HCT116 (cell line): ENCODE measurements around the gene GPR155. TPM values are rescaled to one million over a fixed set of nuclear protein-coding genes. Genes with fewer than 3 reads are reported as not detected.

Source experiments
- ATAC-seq: fragments of 200-7000 bp; cut with Tn5 transposase; 2 replicates; pipeline ENCODE4 v1.9.1; 2020; ENCODE audit warnings: mild to moderate bottlenecking, moderate library complexity
- BruUV-seq: library from RNA; stranded (reverse); fragments of 400-500 nt; replicated peaks from 2 replicates; lab custom pipeline; 2021; lab: Mats Ljungman, UMichigan
- CTCF ChIA-PET: fragments of 300-600 bp; sonication (Branson Sonifier 250); formaldehyde crosslinking; loops from one replicate; lab custom pipeline; 2021; ENCODE audit warnings: antibody characterized with exemption; lab: Charles Lee
- POLR2A ChIA-PET: fragments of 300-600, 350-600 bp; sonication (Branson Sonifier 250); formaldehyde crosslinking; loops from one replicate; lab custom pipeline; 2021; ENCODE audit warnings: antibody characterized with exemption; lab: Charles Lee
- RAD21 ChIA-PET, 2 experiments: fragments of 300-600 bp; sonication (Branson Sonifier 250); formaldehyde crosslinking; loops; one replicate each; lab custom pipeline; 2023; ENCODE audit warnings: low total read pairs in 2 of 2; ENCODE audit not compliant: uncharacterized antibody in 2 of 2, unreplicated experiment in 2 of 2, low non-redundant PET in 1 of 2; lab: Charles Lee
- DNase-seq: peaks from one replicate; pipeline ENCODE4 v3.0.0-alpha.2; 2010; ENCODE audit warnings: low read depth, low spot score
- H2AFZ ChIP-seq: fragments of 200-600 bp; shearing (Covaris generic), sonication (generic); 2 replicates; pipeline ENCODE4 v1.6.1; 2017; ENCODE audit warnings: low read depth, mixed run types, mixed read lengths, antibody characterized with exemption, low read length; ENCODE audit not compliant: poor library complexity, severe bottlenecking
- H3K27ac ChIP-seq: 2 replicates; pipeline ENCODE4 v1.5.1; 2012; ENCODE audit warnings: low read depth, low read length
- H3K27me3 ChIP-seq: fragments of 200-600 bp; sonication (generic); 2 replicates; pipeline ENCODE4 v1.6.1; 2016; ENCODE audit warnings: mixed run types, low read length, mixed read lengths; ENCODE audit not compliant: insufficient read depth
- H3K36me3 ChIP-seq, 2 experiments: fragments of 200-500 bp in 1 of 2; fragments of 200-600 bp in 1 of 2; sonication (Bioruptor generic) in 1 of 2; sonication (generic) in 1 of 2; 2 replicates each; pipeline versions ENCODE4 v1.5.1 to v1.6.1; 2014 to 2016; ENCODE audit warnings: low read length in 2 of 2, inconsistent platforms in 1 of 2, mixed read lengths in 1 of 2, mixed run types in 1 of 2; ENCODE audit not compliant: insufficient read depth in 2 of 2, control insufficient read depth in 1 of 2
- H3K4me1 ChIP-seq, 2 experiments: fragments of 200-600 bp in 1 of 2; sonication (generic) in 1 of 2; 2 replicates each; pipeline versions ENCODE4 v1.5.1 to v1.6.1; 2012 to 2017; ENCODE audit warnings: low read length in 2 of 2, inconsistent platforms in 1 of 2, mild to moderate bottlenecking in 1 of 2, mixed read lengths in 1 of 2, mixed run types in 1 of 2, moderate library complexity in 1 of 2; ENCODE audit not compliant: insufficient read depth in 2 of 2, control insufficient read depth in 1 of 2
- H3K4me2 ChIP-seq: fragments of 200-600 bp; sonication (generic); 2 replicates; pipeline ENCODE4 v1.6.1; 2017; ENCODE audit warnings: mixed run types, low read length, mixed read lengths
- H3K4me3 ChIP-seq, 2 experiments: fragments of 200-600 bp in 1 of 2; sonication (generic) in 1 of 2; replicated peaks in 1 of 2; 2 replicates each; pipeline ENCODE4 v1.5.1; 2011 to 2016; ENCODE audit warnings: low read length in 2 of 2, control low read depth in 1 of 2, low read depth in 1 of 2, mild to moderate bottlenecking in 1 of 2, mixed read lengths in 1 of 2, mixed run types in 1 of 2
- H3K79me2 ChIP-seq: fragments of 200-600 bp; sonication (generic); 2 replicates; pipeline ENCODE4 v1.6.1; 2017; ENCODE audit warnings: mild to moderate bottlenecking, mixed run types, low read length, moderate library complexity, mixed read lengths; ENCODE audit not compliant: insufficient read depth
- H3K9ac ChIP-seq: fragments of 200-600 bp; sonication (generic); 2 replicates; pipeline ENCODE4 v1.6.1; 2016; ENCODE audit warnings: low read length, mixed read lengths
- H3K9me2 ChIP-seq: fragments of 200-600 bp; sonication (generic), shearing (Covaris generic); 2 replicates; pipeline ENCODE4 v1.6.1; 2017; ENCODE audit warnings: mixed run types, mild to moderate bottlenecking, moderate library complexity; ENCODE audit not compliant: insufficient read depth
- H3K9me3 ChIP-seq, 2 experiments: fragments of 200-500 bp in 1 of 2; fragments of 200-600 bp in 1 of 2; sonication (Bioruptor generic) in 1 of 2; sonication (generic) in 1 of 2; 2 replicates each; pipeline ENCODE4 v1.6.1; 2014 to 2017; ENCODE audit warnings: low read length in 2 of 2, mixed read lengths in 2 of 2, inconsistent platforms in 1 of 2, low read depth in 1 of 2, mild to moderate bottlenecking in 1 of 2, mixed run types in 1 of 2, moderate library complexity in 1 of 2; ENCODE audit not compliant: control insufficient read depth in 1 of 2, insufficient read depth in 1 of 2
- H4K20me1 ChIP-seq: fragments of 200-600 bp; sonication (generic), shearing (Covaris generic); 2 replicates; pipeline ENCODE4 v1.6.1; 2017; ENCODE audit warnings: mixed run types, mild to moderate bottlenecking, moderate library complexity; ENCODE audit not compliant: insufficient read depth
- ATF3 ChIP-seq: IDR thresholded peaks from 2 replicates; pipeline ENCODE4 v1.6.1; 2012
- CTCF ChIP-seq, 3 experiments: fragments of 200-600 bp in 1 of 3; sonication (generic) in 1 of 3; IDR thresholded peaks in 2 of 3; conservative IDR thresholded peaks in 1 of 3; 2 replicates each; pipeline ENCODE4 v1.5.1; 2012 to 2017; ENCODE audit warnings: low read depth in 2 of 3, low read length in 2 of 3, antibody characterized with exemption in 1 of 3, borderline replicate concordance in 1 of 3, control low read depth in 1 of 3, mild to moderate bottlenecking in 1 of 3, mixed read lengths in 1 of 3, mixed run types in 1 of 3, moderate library complexity in 1 of 3; ENCODE audit not compliant: insufficient read depth in 1 of 3
- EGR1 ChIP-seq: IDR thresholded peaks from 2 replicates; pipeline ENCODE4 v1.6.1; 2012; ENCODE audit warnings: low read depth
- REST ChIP-seq: IDR thresholded peaks from 2 replicates; pipeline ENCODE4 v1.6.1; 2012; ENCODE audit warnings: low read depth
- SRF ChIP-seq: IDR thresholded peaks from 2 replicates; pipeline ENCODE4 v1.6.1; 2012; ENCODE audit warnings: low read depth
- TCF7L2 ChIP-seq: IDR thresholded peaks from 2 replicates; pipeline ENCODE4 v1.7.0; 2011; ENCODE audit warnings: borderline replicate concordance, inconsistent platforms; ENCODE audit not compliant: insufficient read depth, insufficient read length; ENCODE audit errors: extremely low read depth
- YY1 ChIP-seq: IDR thresholded peaks from 2 replicates; pipeline ENCODE4 v1.6.1; 2011; ENCODE audit warnings: low read length, low read depth, moderate library complexity, mild to moderate bottlenecking; ENCODE audit not compliant: insufficient replicate concordance; ENCODE audit errors: extremely low read depth
- intact Hi-C: fragments of 100-400 bp; cut with micrococcal nuclease; formaldehyde crosslinking; loops from 2 replicates; pipeline ENCODE4 v1.10.0; 2022
- total RNA-seq: library from RNA; stranded (reverse); gene quantifications from one replicate; pipeline ENCODE4 v1.2.1, GENCODE V29; 2021; ENCODE audit not compliant: unreplicated experiment

Gene GPR155
- total RNA-seq, 1 experiment from 2014 or later: 3.8 TPM

GRCh38 chr2:174403628-174404027 is 83.2 kb downstream of the GPR155 start:
- Histone ChIP-seq H3K4me3 (no peak overlapping the region), H3K4me2 (no peak overlapping the region), H3K27ac (no peak overlapping the region), H3K9me3 (no peaks in the 10 kb centered on the region), H3K9ac (no peak overlapping the region), H4K20me1 (no peaks in the 10 kb centered on the region), H3K9me2 (no peaks in the 10 kb centered on the region), H3K27me3 (no peaks in the 10 kb centered on the region), H2AFZ (no peak overlapping the region), H3K36me3 (no peaks in the 10 kb centered on the region), H3K4me1 (no peaks in the 10 kb centered on the region), H3K79me2 (no peaks in the 10 kb centered on the region)
- ChIA-PET RAD21 (no interaction called here), CTCF (no interaction called here), POLR2A (no interaction called here)
- no peak for DNase-seq
- no TSS peak for BruUV-seq
- intact Hi-C loops: no loop called here
- no peak for TF ChIP-seq REST
- no peak for ATAC-seq

GRCh38 chr2:174400853-174401252 is 86.0 kb downstream of the GPR155 start:
- Histone ChIP-seq H3K4me1 (peaks cover 0 to 3% of the 10 kb centered on the region in 2 experiments; a peak in 1 of 4 replicates), H3K4me3 (no peak overlapping the region), H3K79me2 (no peaks in the 10 kb centered on the region), H2AFZ (no peak overlapping the region), H3K9ac (no peak overlapping the region), H3K27ac (no peak overlapping the region), H4K20me1 (no peaks in the 10 kb centered on the region), H3K36me3 (no peaks in the 10 kb centered on the region), H3K9me3 (no peaks in the 10 kb centered on the region), H3K27me3 (no peaks in the 10 kb centered on the region), H3K4me2 (no peak overlapping the region), H3K9me2 (no peaks in the 10 kb centered on the region)
- DNase-seq: no peak
- intact Hi-C loops: no loop called here
- ChIA-PET RAD21 (no interaction called here), CTCF (no interaction called here), POLR2A (no interaction called here)
- BruUV-seq: no TSS peak
- no peak for TF ChIP-seq ATF3
- TF ChIP-seq TCF7L2: no peak
- no peak for TF ChIP-seq CTCF (IDR thresholded peaks at IDR 0.05 in 2 of 3, conservative IDR thresholded peaks at IDR 0.05 in 1 of 3; ENCODE audit: borderline replicate concordance in 1 of 3, insufficient read depth in 1 of 3, low read depth in 2 of 3, low read length in 2 of 3)
- no peak for TF ChIP-seq SRF
- no peak for TF ChIP-seq EGR1
- TF ChIP-seq YY1: no peak
- ATAC-seq: no peak
